WTC11 (cell line): ENCODE results near the gene ACOXL. TPM values are rescaled to one million over a fixed set of nuclear protein-coding genes. Genes with fewer than 3 reads are reported as not detected.

Source experiments
- ARID4B ChIP-seq: sonication (generic); formaldehyde crosslinking; IDR thresholded peaks from 2 replicates; pipeline ENCODE4 v1.8.0; 2023; ENCODE audit warnings: missing genetic modification reagents, mild to moderate bottlenecking, borderline replicate concordance
- ATF1 ChIP-seq: sonication (generic); formaldehyde crosslinking; IDR thresholded peaks from 2 replicates; pipeline ENCODE4 v1.8.1; 2023; ENCODE audit warnings: mild to moderate bottlenecking, moderate library complexity, missing genetic modification reagents
- CBFB ChIP-seq: sonication (generic); formaldehyde crosslinking; IDR thresholded peaks from 2 replicates; pipeline ENCODE4 v1.8.1; 2022; ENCODE audit warnings: mild to moderate bottlenecking, low read depth, missing genetic modification reagents
- ELF4 ChIP-seq: sonication (generic); formaldehyde crosslinking; IDR thresholded peaks from 2 replicates; pipeline ENCODE4 v1.8.1; 2022; ENCODE audit warnings: low read depth, mild to moderate bottlenecking, moderate library complexity, missing genetic modification reagents
- ESRRA ChIP-seq: sonication (generic); formaldehyde crosslinking; IDR thresholded peaks from 2 replicates; pipeline ENCODE4 v1.8.1; 2022; ENCODE audit warnings: mild to moderate bottlenecking, missing genetic modification reagents, borderline replicate concordance
- GABPB1 ChIP-seq: sonication (generic); formaldehyde crosslinking; IDR thresholded peaks from 2 replicates; pipeline ENCODE4 v1.8.1; 2023; ENCODE audit warnings: mild to moderate bottlenecking, missing genetic modification reagents
- HMGXB4 ChIP-seq: sonication (generic); formaldehyde crosslinking; IDR thresholded peaks from 2 replicates; pipeline ENCODE4 v1.8.1; 2023; ENCODE audit warnings: mild to moderate bottlenecking, moderate library complexity, missing genetic modification reagents
- MXD4 ChIP-seq: fragments of 250-450 bp; sonication (Bioruptor Pico); IDR thresholded peaks from 2 replicates; pipeline ENCODE4 v1.8.0; 2021; ENCODE audit warnings: mild to moderate bottlenecking, moderate library complexity, borderline replicate concordance
- NFE2L1 ChIP-seq: sonication (generic); formaldehyde crosslinking; IDR thresholded peaks from 2 replicates; pipeline ENCODE4 v1.8.1; 2023; ENCODE audit warnings: missing genetic modification reagents
- NR2C2 ChIP-seq: sonication (generic); formaldehyde crosslinking; IDR thresholded peaks from 2 replicates; pipeline ENCODE4 v1.8.0; 2022; ENCODE audit warnings: mild to moderate bottlenecking, missing genetic modification reagents
- NR3C1 ChIP-seq: sonication (generic); formaldehyde crosslinking; conservative IDR thresholded peaks from 2 replicates; pipeline ENCODE4 v1.8.1; 2023; ENCODE audit warnings: low read depth, mild to moderate bottlenecking, missing genetic modification reagents
- PRRX2 ChIP-seq: fragments of 250-450 bp; sonication (Bioruptor Pico); IDR thresholded peaks from 2 replicates; pipeline ENCODE4 v1.8.0; 2021; ENCODE audit warnings: mild to moderate bottlenecking
- SMAD3 ChIP-seq: sonication (generic); formaldehyde crosslinking; IDR thresholded peaks from 2 replicates; pipeline ENCODE4 v1.8.0; 2022; ENCODE audit warnings: missing genetic modification reagents, mild to moderate bottlenecking, borderline replicate concordance
- SOX15 ChIP-seq: fragments of 250-450 bp; sonication (Bioruptor Pico); IDR thresholded peaks from 2 replicates; pipeline ENCODE4 v1.9.0; 2021; ENCODE audit warnings: mild to moderate bottlenecking
- TEAD4 ChIP-seq: sonication (generic); formaldehyde crosslinking; IDR thresholded peaks from 2 replicates; pipeline ENCODE4 v1.8.0; 2022; ENCODE audit warnings: mild to moderate bottlenecking, missing genetic modification reagents
- ZBTB21 ChIP-seq: sonication (generic); formaldehyde crosslinking; IDR thresholded peaks from 2 replicates; pipeline ENCODE4 v1.8.1; 2023; ENCODE audit warnings: mild to moderate bottlenecking, missing genetic modification reagents, borderline replicate concordance
- ZNF232 ChIP-seq: sonication (generic); formaldehyde crosslinking; IDR thresholded peaks from 2 replicates; pipeline ENCODE4 v1.8.0; 2022; ENCODE audit warnings: mild to moderate bottlenecking, missing genetic modification reagents
- ZNF263 ChIP-seq: sonication (generic); formaldehyde crosslinking; IDR thresholded peaks from 2 replicates; pipeline ENCODE4 v1.8.1; 2022; ENCODE audit warnings: low read depth, mild to moderate bottlenecking, moderate library complexity, missing genetic modification reagents
- ZNF396 ChIP-seq: fragments of 250-450 bp; sonication (Bioruptor Pico); IDR thresholded peaks from 2 replicates; pipeline ENCODE4 v1.8.0; 2021; ENCODE audit warnings: mild to moderate bottlenecking, moderate library complexity, borderline replicate concordance
- ZNF423 ChIP-seq: fragments of 250-450 bp; sonication (Bioruptor Pico); IDR thresholded peaks from 2 replicates; pipeline ENCODE4 v2.1.2; 2022; ENCODE audit warnings: mild to moderate bottlenecking, moderate library complexity
- ZNF425 ChIP-seq: fragments of 250-450 bp; sonication (Bioruptor Pico); conservative IDR thresholded peaks from 2 replicates; pipeline ENCODE4 v1.9.0; 2021; ENCODE audit warnings: mild to moderate bottlenecking
- total RNA-seq: library from RNA; stranded (reverse); gene quantifications from 3 replicates; pipeline ENCODE4 v1.2.3, GENCODE V29; 2021
- TF ChIP-seq, protein P1 (sequence below): sonication (generic); formaldehyde crosslinking; IDR thresholded peaks from 2 replicates; pipeline ENCODE4 v1.8.0; 2022; ENCODE audit warnings: mild to moderate bottlenecking, missing genetic modification reagents
- TF ChIP-seq, protein P2 (sequence below): sonication (generic); formaldehyde crosslinking; IDR thresholded peaks from 2 replicates; pipeline ENCODE4 v1.8.1; 2023; ENCODE audit warnings: mild to moderate bottlenecking, missing genetic modification reagents

Gene ACOXL
- total RNA-seq, 1 experiment from 2014 or later: 14.9 TPM

DNA sequence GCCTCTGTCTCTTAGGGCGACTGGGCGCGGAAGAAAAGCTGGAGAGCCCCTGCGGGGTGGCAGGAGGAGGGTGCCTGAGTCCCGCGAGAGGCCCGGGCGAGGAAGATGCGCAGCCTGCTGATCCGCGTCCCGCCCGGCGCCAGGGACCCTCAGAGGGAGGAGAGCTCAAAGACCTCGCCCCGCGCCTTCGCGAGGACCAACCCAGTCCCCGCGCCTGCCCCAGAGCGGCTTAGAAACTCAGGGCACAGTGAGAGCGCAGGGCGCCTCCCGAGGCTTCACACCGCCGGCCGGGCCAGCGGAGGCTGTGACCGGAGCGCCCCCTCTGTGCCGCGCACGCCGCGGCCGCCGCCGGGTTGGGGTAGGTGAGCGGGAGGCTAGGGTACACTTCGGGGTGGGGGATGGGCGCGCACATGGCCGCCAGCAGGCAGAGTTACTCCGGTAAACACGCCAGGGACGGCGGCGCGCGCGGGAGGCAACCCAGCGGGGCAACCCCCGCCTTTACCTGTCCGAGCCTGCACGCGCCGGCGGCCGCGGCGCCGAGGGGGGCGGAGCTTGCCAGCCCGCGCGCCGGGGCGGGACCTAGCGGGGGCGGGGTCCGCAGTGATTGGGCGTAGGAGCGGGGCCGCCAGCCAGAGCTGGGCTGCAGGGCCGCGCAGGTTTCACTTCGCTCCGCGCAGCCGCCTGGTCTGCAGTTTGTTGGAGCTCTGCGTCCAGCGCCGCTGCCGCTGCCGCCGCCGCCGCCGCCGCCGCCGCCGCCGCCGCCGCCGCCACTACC lies 388.1 kb downstream of the ACOXL start, which contains the start of gene BCL2L11 (continued):
- TF ChIP-seq ZBTB21 (CRISPR knock-in tag) (no peak), ZNF423 (no peak), GABPB1 (peak; percentile 84), ZNF396 (CRISPR knock-in tag) (no peak), NR3C1 (CRISPR knock-in tag) (no peak), SMAD3 (CRISPR knock-in tag) (peak; percentile 40; the same call in 1 of the 2 replicates), ZNF263 (CRISPR knock-in tag) (peak; percentile 53; the same call in 1 of the 2 replicates), MXD4 (CRISPR knock-in tag) (no peak), HMGXB4 (CRISPR knock-in tag) (peak; percentile 93), PRRX2 (CRISPR knock-in tag) (no peak), NR2C2 (CRISPR knock-in tag) (no peak), NFE2L1 (CRISPR knock-in tag) (no peak), ZNF425 (CRISPR knock-in tag) (no peak), CBFB (CRISPR knock-in tag) (no peak), SOX15 (CRISPR knock-in tag) (no peak), ELF4 (peak; percentile 47; the same call in 1 of the 2 replicates), ATF1 (CRISPR knock-in tag) (no peak), ARID4B (CRISPR knock-in tag) (no peak; the same call in 1 of the 2 replicates), TEAD4 (no peak), ZNF232 (no peak), ESRRA (CRISPR knock-in tag) (peak; percentile 37)
- TF ChIP-seq, protein P1, sequence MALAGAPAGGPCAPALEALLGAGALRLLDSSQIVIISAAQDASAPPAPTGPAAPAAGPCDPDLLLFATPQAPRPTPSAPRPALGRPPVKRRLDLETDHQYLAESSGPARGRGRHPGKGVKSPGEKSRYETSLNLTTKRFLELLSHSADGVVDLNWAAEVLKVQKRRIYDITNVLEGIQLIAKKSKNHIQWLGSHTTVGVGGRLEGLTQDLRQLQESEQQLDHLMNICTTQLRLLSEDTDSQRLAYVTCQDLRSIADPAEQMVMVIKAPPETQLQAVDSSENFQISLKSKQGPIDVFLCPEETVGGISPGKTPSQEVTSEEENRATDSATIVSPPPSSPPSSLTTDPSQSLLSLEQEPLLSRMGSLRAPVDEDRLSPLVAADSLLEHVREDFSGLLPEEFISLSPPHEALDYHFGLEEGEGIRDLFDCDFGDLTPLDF: peak; percentile 68; the same call in 1 of the 2 replicates
- TF ChIP-seq, protein P2, sequence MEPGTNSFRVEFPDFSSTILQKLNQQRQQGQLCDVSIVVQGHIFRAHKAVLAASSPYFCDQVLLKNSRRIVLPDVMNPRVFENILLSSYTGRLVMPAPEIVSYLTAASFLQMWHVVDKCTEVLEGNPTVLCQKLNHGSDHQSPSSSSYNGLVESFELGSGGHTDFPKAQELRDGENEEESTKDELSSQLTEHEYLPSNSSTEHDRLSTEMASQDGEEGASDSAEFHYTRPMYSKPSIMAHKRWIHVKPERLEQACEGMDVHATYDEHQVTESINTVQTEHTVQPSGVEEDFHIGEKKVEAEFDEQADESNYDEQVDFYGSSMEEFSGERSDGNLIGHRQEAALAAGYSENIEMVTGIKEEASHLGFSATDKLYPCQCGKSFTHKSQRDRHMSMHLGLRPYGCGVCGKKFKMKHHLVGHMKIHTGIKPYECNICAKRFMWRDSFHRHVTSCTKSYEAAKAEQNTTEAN (CRISPR knock-in tag): no peak
- TF ChIP-seq, all 79 proteins: peak for 21
